Thoracic aorta (tissue), 2 donors: ENCODE data around the gene SLC16A5. TPM values are rescaled to one million over a fixed set of nuclear protein-coding genes. Genes with fewer than 3 reads are reported as not detected.

Experiments used
- ATAC-seq: fragments of 150-250 bp; one replicate; pipeline ENCODE4 v1.8.0; 2017; ENCODE audit warnings: low read depth; ENCODE audit not compliant: insufficient number of reproducible peaks, low FRiP score
- DNase-seq: peaks from one replicate; pipeline ENCODE4 v3.0.0-alpha.2; 2020; ENCODE audit warnings: low spot score
- H3K27ac ChIP-seq, 2 donors: fragments of 200-600 bp; sonication (generic); 1 replicate in 1 of 2; 2 replicates in 1 of 2; pipeline ENCODE4 v1.5.1; 2016; ENCODE audit warnings: mild to moderate bottlenecking in 2 of 2, moderate library complexity in 2 of 2
- H3K27me3 ChIP-seq: fragments of 200-600 bp; sonication (generic); replicated peaks from 2 replicates; pipeline ENCODE4 v1.6.0; 2016; ENCODE audit warnings: mild to moderate bottlenecking; ENCODE audit not compliant: insufficient read depth
- H3K36me3 ChIP-seq: fragments of 200-600 bp; sonication (generic); one replicate; pipeline ENCODE4 v1.5.1; 2016
- H3K4me1 ChIP-seq, 2 donors: fragments of 200-600 bp; sonication (generic); 1 replicate in 1 of 2; 2 replicates in 1 of 2; pipeline versions ENCODE4 v1.5.1 to v1.6.0; 2016; ENCODE audit warnings: low read depth in 2 of 2, mild to moderate bottlenecking in 1 of 2; ENCODE audit not compliant: control insufficient read depth in 1 of 2
- H3K4me3 ChIP-seq: fragments of 200-600 bp; sonication (generic); 2 replicates; pipeline ENCODE4 v1.5.1; 2016; ENCODE audit warnings: mild to moderate bottlenecking
- H3K9me3 ChIP-seq: fragments of 200-600 bp; sonication (generic); 2 replicates; pipeline ENCODE4 v1.5.1; 2016
- CTCF ChIP-seq: fragments of 200-600 bp; sonication (generic); IDR thresholded peaks from one replicate; pipeline ENCODE4 v1.5.1; 2019; ENCODE audit warnings: antibody characterized with exemption
- total RNA-seq, 2 donors: library from RNA; depleted of rRNA; stranded (reverse); fragments of >200 nt; gene quantifications; one replicate each; pipeline versions ENCODE4 v1.1.0 to v1.2.3, GENCODE V29; 2016

SLC16A5 gene
- total RNA-seq, 2 donors from 2014 or later: 9.2 to 10.0 TPM

- no peak for ATAC-seq
Observed at GRCh38 chr17:75086496-75087181, 1.1 kb upstream of the SLC16A5 start.

DNA sequence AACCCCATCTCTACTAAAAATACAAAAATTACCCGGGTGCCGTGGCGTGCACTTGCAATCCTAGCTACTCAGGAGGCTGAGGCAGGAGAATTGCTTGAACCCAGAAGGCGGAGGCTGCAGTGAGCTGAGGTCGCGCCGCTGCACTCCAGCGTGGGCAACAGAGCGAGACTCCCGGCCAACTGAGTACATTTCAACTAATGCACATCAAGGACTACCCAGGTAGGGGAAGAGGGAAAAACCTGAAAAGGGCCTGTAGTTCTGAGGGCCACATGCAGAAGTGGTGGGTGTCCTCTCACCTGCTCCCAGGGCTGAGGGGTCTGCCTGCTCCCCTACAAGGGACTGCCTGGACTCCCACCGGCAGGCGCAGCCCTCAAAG, 584 bp upstream of the SLC16A5 start:
- Histone ChIP-seq H3K27me3 (no peaks in the 10 kb centered on the region), H3K4me3 (peak overlapping the region; percentile 75), H3K27ac (peak overlapping the region in 1 of 2 donors; percentile 55), H3K9me3 (no peaks in the 10 kb centered on the region), H3K4me1 (peaks cover 5 to 23% of the 10 kb centered on the region in 2 donors), H3K36me3 (no peaks in the 10 kb centered on the region)
- ATAC-seq (no peak), DNase-seq (no peak)
- TF ChIP-seq CTCF: no peak

More at GRCh38 chr17:75086496-75087181, 1.1 kb upstream of the SLC16A5 start:
- no peak overlapping the region for H3K4me3 ChIP-seq
- no peaks in the 10 kb centered on the region for H3K27me3 ChIP-seq
- TF ChIP-seq CTCF: no peak
- no peak for DNase-seq
- no peaks in the 10 kb centered on the region for H3K9me3 ChIP-seq
- peaks cover 5 to 23% of the 10 kb centered on the region in 2 donors for H3K4me1 ChIP-seq
- H3K36me3 ChIP-seq: no peaks in the 10 kb centered on the region
- no peak overlapping the region for H3K27ac ChIP-seq

- Histone ChIP-seq H3K9me3 (no peaks in the 10 kb centered on the region), H3K27ac (peak overlapping the region in 1 of 2 donors; percentile 55), H3K27me3 (no peaks in the 10 kb centered on the region), H3K4me1 (peaks cover 5 to 23% of the 10 kb centered on the region in 2 donors), H3K4me3 (peak overlapping the region; percentile 75), H3K36me3 (no peaks in the 10 kb centered on the region)
- DNase-seq (no peak), ATAC-seq (no peak)
- TF ChIP-seq CTCF: no peak
Observed at GRCh38 chr17:75088465-75089417, 987 bp downstream of the SLC16A5 start.

DNA sequence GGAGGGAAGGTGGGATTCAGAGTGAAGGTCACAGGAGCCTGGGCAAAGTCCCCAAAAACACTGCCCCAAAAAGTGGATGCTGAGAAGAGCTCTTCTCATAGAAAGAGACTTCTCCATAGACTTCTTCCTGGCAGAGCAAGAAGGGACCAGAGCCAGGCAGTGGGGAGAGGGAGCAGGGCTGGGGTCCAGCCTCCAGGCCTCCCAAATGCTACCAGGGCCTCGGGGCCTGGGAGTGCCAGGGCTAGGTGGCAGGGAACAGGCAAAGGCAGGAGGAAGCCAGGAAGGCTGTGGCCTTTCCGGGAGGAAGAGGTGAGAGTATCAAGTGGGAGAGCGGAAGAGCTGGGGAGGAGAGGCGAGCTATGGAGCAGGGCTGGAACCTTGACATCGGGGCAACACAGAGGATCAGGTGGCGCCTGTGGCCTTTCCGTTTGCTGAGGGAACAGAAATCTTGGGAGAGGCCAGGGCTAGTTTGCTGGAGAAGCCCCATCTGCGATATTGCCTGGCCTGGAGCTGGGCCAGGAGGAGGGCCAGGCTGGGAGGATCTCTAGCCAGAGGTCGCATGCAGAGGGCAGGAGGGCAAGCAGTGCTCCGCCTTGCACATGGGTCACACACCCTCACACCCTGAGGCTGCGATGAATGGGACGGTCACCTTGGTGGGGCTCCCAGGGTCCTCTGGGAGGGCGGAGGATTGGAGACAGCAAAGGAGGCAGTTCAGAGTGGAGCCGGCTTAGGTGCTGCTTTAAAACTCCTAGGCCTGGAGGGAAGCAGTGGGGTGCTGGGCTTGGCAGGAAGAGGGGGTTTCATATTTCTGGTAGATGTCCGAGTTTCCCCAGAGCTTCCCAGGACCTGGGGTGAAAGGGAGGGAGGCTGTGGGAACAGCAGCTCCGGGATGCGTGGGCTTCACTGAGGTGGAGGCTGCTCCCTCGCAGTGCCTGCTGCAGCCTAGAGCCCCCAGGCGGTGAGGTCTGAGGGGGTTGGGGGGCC, 3.4 kb downstream of the SLC16A5 start:
- Histone ChIP-seq H3K36me3 (no peaks in the 10 kb centered on the region), H3K4me3 (no peak overlapping the region), H3K27me3 (no peaks in the 10 kb centered on the region), H3K27ac (no peak overlapping the region), H3K4me1 (peaks cover 5 to 23% of the 10 kb centered on the region in 2 donors), H3K9me3 (no peaks in the 10 kb centered on the region)
- DNase-seq (no peak), ATAC-seq (no peak)
- TF ChIP-seq CTCF: no peak
